ENCODE results near the gene RMDN2. TPM values are rescaled to one million over a fixed set of nuclear protein-coding genes. Genes with fewer than 3 reads are reported as not detected.

RMDN2 gene
- total RNA-seq, 2 donors from 2014 or later: 3.9 to 4.9 TPM

DNA sequence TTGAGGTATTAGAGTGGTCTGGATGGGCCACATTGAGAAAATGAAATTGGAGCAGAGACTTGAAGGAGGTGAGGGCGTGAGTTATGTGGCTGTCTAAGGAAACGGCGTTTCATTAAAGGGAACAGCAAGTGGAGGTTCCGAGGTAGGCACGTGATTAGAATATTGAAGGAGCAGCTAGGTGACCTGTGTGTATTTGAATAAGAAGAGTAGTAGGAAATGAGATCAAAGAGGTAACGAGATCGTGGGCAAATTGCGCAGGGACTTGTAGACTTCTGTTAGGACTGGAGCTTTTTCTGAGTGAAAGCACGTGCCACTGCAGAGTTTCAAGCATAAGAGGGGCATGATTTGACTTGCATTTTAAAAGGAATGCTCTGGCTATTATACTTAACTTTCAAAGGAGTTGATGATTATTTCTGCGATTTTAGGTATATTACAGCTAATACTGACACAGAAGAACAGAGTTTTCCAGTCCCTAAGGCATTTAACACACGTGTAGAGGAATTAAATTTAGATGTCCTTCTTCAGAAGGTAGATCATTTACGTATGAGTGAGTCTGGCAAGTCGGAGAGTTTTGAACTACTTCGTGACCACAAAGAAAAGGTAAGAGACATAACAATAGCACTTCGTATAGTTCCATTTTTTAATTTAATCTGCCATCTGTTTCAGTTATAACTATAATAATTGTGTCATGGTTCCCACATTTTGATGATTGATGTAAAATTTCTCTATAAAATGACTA lies 48.7 kb downstream of the RMDN2 start:
- no peak overlapping the region for H3K4me3 ChIP-seq (ENCODE audit: low read length)
- Mint-ChIP-seq H3K4me1 (no peaks in the 10 kb centered on the region), H3K36me3 (ENCODE audit: low read depth) (peaks cover 8% of the 10 kb centered on the region), H3K4me3 (no peak overlapping the region), H3K27ac (no peak overlapping the region), H3K9me3 (peaks cover 15% of the 10 kb centered on the region), H3K27me3 (ENCODE audit: insufficient read depth) (no peaks in the 10 kb centered on the region)
- TF ChIP-seq, protein P1, sequence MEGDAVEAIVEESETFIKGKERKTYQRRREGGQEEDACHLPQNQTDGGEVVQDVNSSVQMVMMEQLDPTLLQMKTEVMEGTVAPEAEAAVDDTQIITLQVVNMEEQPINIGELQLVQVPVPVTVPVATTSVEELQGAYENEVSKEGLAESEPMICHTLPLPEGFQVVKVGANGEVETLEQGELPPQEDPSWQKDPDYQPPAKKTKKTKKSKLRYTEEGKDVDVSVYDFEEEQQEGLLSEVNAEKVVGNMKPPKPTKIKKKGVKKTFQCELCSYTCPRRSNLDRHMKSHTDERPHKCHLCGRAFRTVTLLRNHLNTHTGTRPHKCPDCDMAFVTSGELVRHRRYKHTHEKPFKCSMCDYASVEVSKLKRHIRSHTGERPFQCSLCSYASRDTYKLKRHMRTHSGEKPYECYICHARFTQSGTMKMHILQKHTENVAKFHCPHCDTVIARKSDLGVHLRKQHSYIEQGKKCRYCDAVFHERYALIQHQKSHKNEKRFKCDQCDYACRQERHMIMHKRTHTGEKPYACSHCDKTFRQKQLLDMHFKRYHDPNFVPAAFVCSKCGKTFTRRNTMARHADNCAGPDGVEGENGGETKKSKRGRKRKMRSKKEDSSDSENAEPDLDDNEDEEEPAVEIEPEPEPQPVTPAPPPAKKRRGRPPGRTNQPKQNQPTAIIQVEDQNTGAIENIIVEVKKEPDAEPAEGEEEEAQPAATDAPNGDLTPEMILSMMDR (conservative IDR thresholded peaks at IDR 0.05): no peak
- H3K9ac ChIP-seq (ENCODE audit: extremely low read depth, low read length, poor library complexity, severe bottlenecking): no peak overlapping the region
- H3K27ac ChIP-seq (ENCODE audit: low read depth, low read length): no peak overlapping the region
- no peaks in the 10 kb centered on the region for H3K36me3 ChIP-seq (ENCODE audit: control insufficient read depth, insufficient read depth, low read length)
- no peaks in the 10 kb centered on the region for H3K27me3 ChIP-seq (ENCODE audit: control insufficient read depth, insufficient read depth, low read length, poor library complexity, severe bottlenecking)
- DNase-seq: no peak
- WGBS, 2 experiments (ENCODE audit: insufficient coverage in 1 of 2, insufficient read length in 1 of 2): 92 to 95% methylated on average over 11 to 15 of the region's 15 CpGs
- no peaks in the 10 kb centered on the region for H3K4me1 ChIP-seq (ENCODE audit: control insufficient read depth, insufficient read depth, low read length)
- peaks cover 5% of the 10 kb centered on the region for H3K9me3 ChIP-seq (ENCODE audit: control insufficient read depth, low read length)

- WGBS, 2 experiments (ENCODE audit: insufficient coverage in 1 of 2, insufficient read length in 1 of 2): 93 to 100% methylated on average over 2 of the region's 2 CpGs
- H3K27ac Mint-ChIP-seq: no peak overlapping the region
- no peaks in the 10 kb centered on the region for H3K27me3 ChIP-seq (ENCODE audit: control insufficient read depth, insufficient read depth, low read length, poor library complexity, severe bottlenecking)
Observed at GRCh38 chr2:37975808-37976207, 50.7 kb downstream of the RMDN2 start.

DNA sequence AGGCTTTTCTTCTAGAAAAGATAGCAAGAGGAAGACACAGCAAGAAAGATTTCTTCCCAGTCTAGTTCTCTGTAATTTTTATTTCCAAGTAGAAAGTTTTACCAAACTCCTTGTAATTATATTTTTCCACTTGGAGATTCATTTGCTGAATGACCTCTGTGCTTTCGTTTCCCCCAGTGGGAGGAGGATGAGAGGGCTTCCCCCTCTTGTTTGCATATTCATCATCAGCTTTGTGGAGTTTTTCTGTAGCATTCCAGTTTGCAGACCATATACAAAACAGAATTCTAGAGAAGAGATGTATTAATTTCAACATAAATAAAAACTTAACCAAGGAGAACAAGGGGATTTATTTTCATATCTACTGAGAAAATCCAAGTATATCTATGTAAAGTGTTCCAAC lies 51.3 kb downstream of the RMDN2 start:
- H3K4me3 Mint-ChIP-seq: no peak overlapping the region
- peaks cover 16% of the 10 kb centered on the region for H3K9me3 Mint-ChIP-seq
- no peaks in the 10 kb centered on the region for H3K27me3 ChIP-seq (ENCODE audit: control insufficient read depth, insufficient read depth, low read length, poor library complexity, severe bottlenecking)
- H3K4me1 Mint-ChIP-seq: no peaks in the 10 kb centered on the region
- DNase-seq: no peak
- H3K27ac ChIP-seq (ENCODE audit: low read depth, low read length): no peak overlapping the region
- no peak overlapping the region for H3K27ac Mint-ChIP-seq
- no peaks in the 10 kb centered on the region for H3K27me3 Mint-ChIP-seq (ENCODE audit: insufficient read depth)
- TF ChIP-seq, protein P1 (conservative IDR thresholded peaks at IDR 0.05): no peak
- peaks cover 8% of the 10 kb centered on the region for H3K36me3 Mint-ChIP-seq (ENCODE audit: low read depth)
- no peaks in the 10 kb centered on the region for H3K4me1 ChIP-seq (ENCODE audit: control insufficient read depth, insufficient read depth, low read length)
- peaks cover 5% of the 10 kb centered on the region for H3K9me3 ChIP-seq (ENCODE audit: control insufficient read depth, low read length)
- no peak overlapping the region for H3K4me3 ChIP-seq (ENCODE audit: low read length)
- 88% methylated on average over 1 of the region's 1 CpG; no CpG with 5 or more reads in 1 of the 2 experiments for WGBS, 2 experiments (ENCODE audit: insufficient coverage in 1 of 2, insufficient read length in 1 of 2)
- no peak overlapping the region for H3K9ac ChIP-seq (ENCODE audit: extremely low read depth, low read length, poor library complexity, severe bottlenecking)
- H3K36me3 ChIP-seq (ENCODE audit: control insufficient read depth, insufficient read depth, low read length): no peaks in the 10 kb centered on the region

More at GRCh38 chr2:37975808-37976207, 50.7 kb downstream of the RMDN2 start:
- H3K4me3 ChIP-seq (ENCODE audit: low read length): no peak overlapping the region
- no peak overlapping the region for H3K9ac ChIP-seq (ENCODE audit: extremely low read depth, low read length, poor library complexity, severe bottlenecking)
- Mint-ChIP-seq H3K36me3 (ENCODE audit: low read depth) (peaks cover 8% of the 10 kb centered on the region), H3K4me3 (no peak overlapping the region), H3K9me3 (peaks cover 16% of the 10 kb centered on the region), H3K4me1 (no peaks in the 10 kb centered on the region), H3K27me3 (ENCODE audit: insufficient read depth) (no peaks in the 10 kb centered on the region)
- H3K36me3 ChIP-seq (ENCODE audit: control insufficient read depth, insufficient read depth, low read length): no peaks in the 10 kb centered on the region
- H3K9me3 ChIP-seq (ENCODE audit: control insufficient read depth, low read length): peaks cover 5% of the 10 kb centered on the region
- no peak overlapping the region for H3K27ac ChIP-seq (ENCODE audit: low read depth, low read length)
- H3K4me1 ChIP-seq (ENCODE audit: control insufficient read depth, insufficient read depth, low read length): no peaks in the 10 kb centered on the region
- TF ChIP-seq, protein P1 (conservative IDR thresholded peaks at IDR 0.05): no peak
- DNase-seq: no peak
